HCT116 (cell line): ENCODE data around the gene ALB. TPM values are rescaled to one million over a fixed set of nuclear protein-coding genes. Genes with fewer than 3 reads are reported as not detected.

Experiments
- ATAC-seq: fragments of 200-7000 bp; cut with Tn5 transposase; 2 replicates; pipeline ENCODE4 v1.9.1; 2020; ENCODE audit warnings: mild to moderate bottlenecking, moderate library complexity
- BruUV-seq: library from RNA; stranded (reverse); fragments of 400-500 nt; replicated peaks from 2 replicates; lab custom pipeline; 2021; lab: Mats Ljungman, UMichigan
- CTCF ChIA-PET: fragments of 300-600 bp; sonication (Branson Sonifier 250); formaldehyde crosslinking; loops from one replicate; lab custom pipeline; 2021; ENCODE audit warnings: antibody characterized with exemption; lab: Charles Lee
- POLR2A ChIA-PET: fragments of 300-600, 350-600 bp; sonication (Branson Sonifier 250); formaldehyde crosslinking; loops from one replicate; lab custom pipeline; 2021; ENCODE audit warnings: antibody characterized with exemption; lab: Charles Lee
- RAD21 ChIA-PET, 2 experiments: fragments of 300-600 bp; sonication (Branson Sonifier 250); formaldehyde crosslinking; loops; one replicate each; lab custom pipeline; 2023; ENCODE audit warnings: low total read pairs in 2 of 2; ENCODE audit not compliant: uncharacterized antibody in 2 of 2, unreplicated experiment in 2 of 2, low non-redundant PET in 1 of 2; lab: Charles Lee
- DNase-seq: peaks from one replicate; pipeline ENCODE4 v3.0.0-alpha.2; 2010; ENCODE audit warnings: low read depth, low spot score
- H2AFZ ChIP-seq: fragments of 200-600 bp; shearing (Covaris generic), sonication (generic); 2 replicates; pipeline ENCODE4 v1.6.1; 2017; ENCODE audit warnings: low read depth, mixed run types, mixed read lengths, antibody characterized with exemption, low read length; ENCODE audit not compliant: poor library complexity, severe bottlenecking
- H3K27ac ChIP-seq: 2 replicates; pipeline ENCODE4 v1.5.1; 2012; ENCODE audit warnings: low read depth, low read length
- H3K27me3 ChIP-seq: fragments of 200-600 bp; sonication (generic); 2 replicates; pipeline ENCODE4 v1.6.1; 2016; ENCODE audit warnings: mixed run types, low read length, mixed read lengths; ENCODE audit not compliant: insufficient read depth
- H3K36me3 ChIP-seq, 2 experiments: fragments of 200-500 bp in 1 of 2; fragments of 200-600 bp in 1 of 2; sonication (Bioruptor generic) in 1 of 2; sonication (generic) in 1 of 2; 2 replicates each; pipeline versions ENCODE4 v1.5.1 to v1.6.1; 2014 to 2016; ENCODE audit warnings: low read length in 2 of 2, inconsistent platforms in 1 of 2, mixed read lengths in 1 of 2, mixed run types in 1 of 2; ENCODE audit not compliant: insufficient read depth in 2 of 2, control insufficient read depth in 1 of 2
- H3K4me1 ChIP-seq, 2 experiments: fragments of 200-600 bp in 1 of 2; sonication (generic) in 1 of 2; 2 replicates each; pipeline versions ENCODE4 v1.5.1 to v1.6.1; 2012 to 2017; ENCODE audit warnings: low read length in 2 of 2, inconsistent platforms in 1 of 2, mild to moderate bottlenecking in 1 of 2, mixed read lengths in 1 of 2, mixed run types in 1 of 2, moderate library complexity in 1 of 2; ENCODE audit not compliant: insufficient read depth in 2 of 2, control insufficient read depth in 1 of 2
- H3K4me2 ChIP-seq: fragments of 200-600 bp; sonication (generic); 2 replicates; pipeline ENCODE4 v1.6.1; 2017; ENCODE audit warnings: mixed run types, low read length, mixed read lengths
- H3K4me3 ChIP-seq, 2 experiments: fragments of 200-600 bp in 1 of 2; sonication (generic) in 1 of 2; replicated peaks in 1 of 2; 2 replicates each; pipeline ENCODE4 v1.5.1; 2011 to 2016; ENCODE audit warnings: low read length in 2 of 2, control low read depth in 1 of 2, low read depth in 1 of 2, mild to moderate bottlenecking in 1 of 2, mixed read lengths in 1 of 2, mixed run types in 1 of 2
- H3K79me2 ChIP-seq: fragments of 200-600 bp; sonication (generic); 2 replicates; pipeline ENCODE4 v1.6.1; 2017; ENCODE audit warnings: mild to moderate bottlenecking, mixed run types, low read length, moderate library complexity, mixed read lengths; ENCODE audit not compliant: insufficient read depth
- H3K9ac ChIP-seq: fragments of 200-600 bp; sonication (generic); 2 replicates; pipeline ENCODE4 v1.6.1; 2016; ENCODE audit warnings: low read length, mixed read lengths
- H3K9me2 ChIP-seq: fragments of 200-600 bp; sonication (generic), shearing (Covaris generic); 2 replicates; pipeline ENCODE4 v1.6.1; 2017; ENCODE audit warnings: mixed run types, mild to moderate bottlenecking, moderate library complexity; ENCODE audit not compliant: insufficient read depth
- H3K9me3 ChIP-seq, 2 experiments: fragments of 200-500 bp in 1 of 2; fragments of 200-600 bp in 1 of 2; sonication (Bioruptor generic) in 1 of 2; sonication (generic) in 1 of 2; 2 replicates each; pipeline ENCODE4 v1.6.1; 2014 to 2017; ENCODE audit warnings: low read length in 2 of 2, mixed read lengths in 2 of 2, inconsistent platforms in 1 of 2, low read depth in 1 of 2, mild to moderate bottlenecking in 1 of 2, mixed run types in 1 of 2, moderate library complexity in 1 of 2; ENCODE audit not compliant: control insufficient read depth in 1 of 2, insufficient read depth in 1 of 2
- H4K20me1 ChIP-seq: fragments of 200-600 bp; sonication (generic), shearing (Covaris generic); 2 replicates; pipeline ENCODE4 v1.6.1; 2017; ENCODE audit warnings: mixed run types, mild to moderate bottlenecking, moderate library complexity; ENCODE audit not compliant: insufficient read depth
- ELF1 ChIP-seq: IDR thresholded peaks from 2 replicates; pipeline ENCODE4 v1.6.1; 2012; ENCODE audit warnings: low read depth, borderline replicate concordance
- intact Hi-C: fragments of 100-400 bp; cut with micrococcal nuclease; formaldehyde crosslinking; loops from 2 replicates; pipeline ENCODE4 v1.10.0; 2022
- total RNA-seq: library from RNA; stranded (reverse); gene quantifications from one replicate; pipeline ENCODE4 v1.2.1, GENCODE V29; 2021; ENCODE audit not compliant: unreplicated experiment
- TF ChIP-seq, protein P1 (sequence below): IDR thresholded peaks from 2 replicates; pipeline ENCODE4 v1.6.1; 2012; ENCODE audit warnings: low read depth
- TF ChIP-seq, protein P2 (sequence below): IDR thresholded peaks from 2 replicates; pipeline ENCODE4 v1.6.1; 2012

Gene ALB
- total RNA-seq, 1 experiment from 2014 or later: 26.7 TPM

DNA sequence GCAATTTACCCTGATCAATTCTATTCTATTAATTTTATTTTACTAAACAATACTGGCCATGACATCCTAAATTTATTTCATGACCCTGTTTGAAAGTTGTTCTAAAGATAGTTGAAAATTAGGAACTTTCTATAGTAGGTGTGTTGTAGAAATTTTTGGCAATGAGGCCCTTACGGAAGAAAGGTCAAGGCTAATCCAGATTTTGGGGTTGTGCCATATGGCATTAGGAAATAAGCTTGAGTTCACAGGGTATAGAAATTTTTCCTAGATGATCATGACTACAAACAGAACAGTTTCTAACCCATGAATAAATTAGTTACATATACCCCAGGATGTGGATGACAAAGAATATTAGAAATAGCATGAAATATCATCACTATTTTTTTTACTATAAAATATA is 7.8 kb upstream of the ALB start:
- no peaks in the 10 kb centered on the region for H3K27me3 ChIP-seq
- no peak overlapping the region for H3K4me3 ChIP-seq
- no peaks in the 10 kb centered on the region for H3K36me3 ChIP-seq
- TF ChIP-seq ELF1: no peak
- ATAC-seq (no peak), DNase-seq (no peak)
- POLR2A ChIA-PET: no interaction called here
- BruUV-seq: no TSS peak
- H3K9me3 ChIP-seq: no peaks in the 10 kb centered on the region
- no peak overlapping the region for H3K27ac ChIP-seq
- no peaks in the 10 kb centered on the region for H3K79me2 ChIP-seq
- intact Hi-C loops: no loop called here
- no peaks in the 10 kb centered on the region for H3K4me1 ChIP-seq
- no peak overlapping the region for H2AFZ ChIP-seq
- no peak overlapping the region for H3K9ac ChIP-seq
- H3K4me2 ChIP-seq: no peak overlapping the region
- RAD21 ChIA-PET: no interaction called here
- CTCF ChIA-PET: no interaction called here
- H3K9me2 ChIP-seq: no peaks in the 10 kb centered on the region
- no peaks in the 10 kb centered on the region for H4K20me1 ChIP-seq

DNA sequence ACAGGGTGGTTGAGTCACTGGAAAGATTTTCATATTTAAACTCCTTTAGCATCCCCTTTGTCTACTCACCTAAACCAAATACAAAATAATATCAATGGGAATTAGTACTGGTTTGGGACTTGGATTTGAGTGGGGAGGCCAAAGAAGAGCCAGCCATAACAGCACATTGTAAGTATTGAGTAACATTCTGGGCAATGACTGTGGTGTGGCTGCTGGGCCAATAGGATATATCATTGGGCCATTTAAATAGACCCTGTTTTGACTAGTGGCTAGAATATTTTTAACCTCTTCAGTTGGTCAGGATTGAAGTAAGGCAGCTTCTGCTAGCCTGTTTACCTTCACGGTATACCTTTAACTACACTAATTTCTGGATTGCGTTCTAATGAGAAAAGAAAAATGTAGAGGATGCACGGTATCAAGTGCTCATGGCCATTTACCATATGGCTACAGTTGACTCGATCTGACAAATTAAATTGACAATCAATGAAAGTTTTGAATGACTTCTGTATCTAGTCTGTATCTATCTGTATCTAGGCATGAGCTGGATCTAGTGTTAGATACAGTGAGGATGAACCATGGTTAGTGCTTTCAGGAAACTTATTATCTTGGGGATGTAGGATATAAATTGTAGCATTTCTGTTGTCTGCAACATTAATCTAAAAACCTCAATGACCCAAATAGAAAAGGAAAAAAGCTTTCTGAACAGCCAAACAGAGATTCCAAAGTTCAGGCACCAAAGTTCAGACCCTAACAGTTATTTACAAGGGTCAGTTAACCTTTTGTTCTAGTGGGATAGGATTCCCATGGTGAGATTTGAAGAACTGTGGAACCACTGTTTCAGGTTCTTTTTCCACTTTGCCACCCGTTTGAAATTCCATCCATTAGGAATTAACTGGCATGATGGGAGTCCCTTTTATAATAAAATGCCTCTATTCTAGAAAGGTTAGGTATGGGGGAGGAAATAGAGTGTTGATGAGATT is 6.8 kb upstream of the ALB start:
- Histone ChIP-seq H3K27me3 (no peaks in the 10 kb centered on the region), H3K36me3 (no peaks in the 10 kb centered on the region), H3K4me2 (no peak overlapping the region), H3K9me3 (no peaks in the 10 kb centered on the region), H3K79me2 (no peaks in the 10 kb centered on the region), H3K9me2 (no peaks in the 10 kb centered on the region), H3K4me3 (no peak overlapping the region), H2AFZ (no peak overlapping the region), H3K4me1 (no peaks in the 10 kb centered on the region), H4K20me1 (no peaks in the 10 kb centered on the region), H3K9ac (no peak overlapping the region), H3K27ac (no peak overlapping the region)
- no peak for TF ChIP-seq ELF1
- TF ChIP-seq, protein P1, sequence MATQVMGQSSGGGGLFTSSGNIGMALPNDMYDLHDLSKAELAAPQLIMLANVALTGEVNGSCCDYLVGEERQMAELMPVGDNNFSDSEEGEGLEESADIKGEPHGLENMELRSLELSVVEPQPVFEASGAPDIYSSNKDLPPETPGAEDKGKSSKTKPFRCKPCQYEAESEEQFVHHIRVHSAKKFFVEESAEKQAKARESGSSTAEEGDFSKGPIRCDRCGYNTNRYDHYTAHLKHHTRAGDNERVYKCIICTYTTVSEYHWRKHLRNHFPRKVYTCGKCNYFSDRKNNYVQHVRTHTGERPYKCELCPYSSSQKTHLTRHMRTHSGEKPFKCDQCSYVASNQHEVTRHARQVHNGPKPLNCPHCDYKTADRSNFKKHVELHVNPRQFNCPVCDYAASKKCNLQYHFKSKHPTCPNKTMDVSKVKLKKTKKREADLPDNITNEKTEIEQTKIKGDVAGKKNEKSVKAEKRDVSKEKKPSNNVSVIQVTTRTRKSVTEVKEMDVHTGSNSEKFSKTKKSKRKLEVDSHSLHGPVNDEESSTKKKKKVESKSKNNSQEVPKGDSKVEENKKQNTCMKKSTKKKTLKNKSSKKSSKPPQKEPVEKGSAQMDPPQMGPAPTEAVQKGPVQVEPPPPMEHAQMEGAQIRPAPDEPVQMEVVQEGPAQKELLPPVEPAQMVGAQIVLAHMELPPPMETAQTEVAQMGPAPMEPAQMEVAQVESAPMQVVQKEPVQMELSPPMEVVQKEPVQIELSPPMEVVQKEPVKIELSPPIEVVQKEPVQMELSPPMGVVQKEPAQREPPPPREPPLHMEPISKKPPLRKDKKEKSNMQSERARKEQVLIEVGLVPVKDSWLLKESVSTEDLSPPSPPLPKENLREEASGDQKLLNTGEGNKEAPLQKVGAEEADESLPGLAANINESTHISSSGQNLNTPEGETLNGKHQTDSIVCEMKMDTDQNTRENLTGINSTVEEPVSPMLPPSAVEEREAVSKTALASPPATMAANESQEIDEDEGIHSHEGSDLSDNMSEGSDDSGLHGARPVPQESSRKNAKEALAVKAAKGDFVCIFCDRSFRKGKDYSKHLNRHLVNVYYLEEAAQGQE: no peak
- TF ChIP-seq, protein P2, sequence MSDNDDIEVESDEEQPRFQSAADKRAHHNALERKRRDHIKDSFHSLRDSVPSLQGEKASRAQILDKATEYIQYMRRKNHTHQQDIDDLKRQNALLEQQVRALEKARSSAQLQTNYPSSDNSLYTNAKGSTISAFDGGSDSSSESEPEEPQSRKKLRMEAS: no peak
- ChIA-PET RAD21 (no interaction called here), POLR2A (no interaction called here), CTCF (no interaction called here)
- no peak for DNase-seq
- intact Hi-C loops: no loop called here
- no peak for ATAC-seq
- no TSS peak for BruUV-seq
